H9 (cell line): ENCODE data around the gene POLH. TPM values are rescaled to one million over a fixed set of nuclear protein-coding genes. Genes with fewer than 3 reads are reported as not detected.

Source experiments
- DNase-seq: peaks from one replicate; pipeline ENCODE4 v3.0.0-alpha.2; 2017
- H2AFZ ChIP-seq: one replicate; pipeline ENCODE4 v1.6.1; 2013; ENCODE audit warnings: mild to moderate bottlenecking, low read length, control low read depth, moderate library complexity
- H2AK5ac ChIP-seq: 2 replicates; pipeline ENCODE4 v1.6.1; 2013; ENCODE audit warnings: low read length, control low read depth, mixed read lengths; ENCODE audit not compliant: insufficient read length
- H2BK120ac ChIP-seq: one replicate; pipeline ENCODE4 v1.6.1; 2013; ENCODE audit warnings: low read depth, mild to moderate bottlenecking, low read length, control low read depth, inconsistent platforms; ENCODE audit not compliant: poor library complexity, severe bottlenecking
- H2BK12ac ChIP-seq: 2 replicates; pipeline ENCODE4 v1.6.1; 2013; ENCODE audit warnings: low read length, control low read depth, mixed read lengths, low read depth; ENCODE audit not compliant: insufficient read length
- H2BK15ac ChIP-seq: 2 replicates; pipeline ENCODE4 v1.6.1; 2013; ENCODE audit warnings: low read depth, low read length, control low read depth
- H2BK20ac ChIP-seq: one replicate; pipeline ENCODE4 v1.6.1; 2013; ENCODE audit warnings: low read depth, mild to moderate bottlenecking, low read length, control low read depth, inconsistent platforms; ENCODE audit not compliant: poor library complexity, severe bottlenecking
- H2BK5ac ChIP-seq: 2 replicates; pipeline ENCODE4 v1.6.1; 2013; ENCODE audit warnings: low read length, control low read depth, mixed read lengths; ENCODE audit not compliant: insufficient read length
- H3K14ac ChIP-seq: 2 replicates; pipeline ENCODE4 v1.6.1; 2013; ENCODE audit warnings: low read length, control low read depth; ENCODE audit not compliant: insufficient read depth
- H3K18ac ChIP-seq: 2 replicates; pipeline ENCODE4 v1.6.1; 2013; ENCODE audit warnings: low read depth, mild to moderate bottlenecking, mixed read lengths, low read length, control low read depth; ENCODE audit not compliant: insufficient read length
- H3K23ac ChIP-seq: 2 replicates; pipeline ENCODE4 v1.6.1; 2013; ENCODE audit warnings: low read length, control low read depth, mixed read lengths, low read depth; ENCODE audit not compliant: insufficient read length
- H3K23me2 ChIP-seq: 2 replicates; pipeline ENCODE4 v1.6.1; 2013; ENCODE audit warnings: low read depth, mild to moderate bottlenecking, mixed read lengths, low read length, control low read depth; ENCODE audit not compliant: insufficient read length, poor library complexity, severe bottlenecking
- H3K27ac ChIP-seq: 2 replicates; pipeline ENCODE4 v1.5.1; 2013; ENCODE audit warnings: low read length, control low read depth, mixed read lengths, low read depth; ENCODE audit not compliant: insufficient read length
- H3K27me3 ChIP-seq: 2 replicates; pipeline ENCODE4 v1.6.1; 2013; ENCODE audit warnings: low read length, control low read depth, inconsistent platforms; ENCODE audit not compliant: insufficient read depth
- H3K4ac ChIP-seq: 2 replicates; pipeline ENCODE4 v1.6.1; 2013; ENCODE audit warnings: low read depth, mild to moderate bottlenecking, control low read depth, inconsistent platforms, low read length, moderate library complexity
- H3K4me1 ChIP-seq: 2 replicates; pipeline ENCODE4 v1.6.1; 2013; ENCODE audit warnings: low read length, control low read depth, inconsistent platforms; ENCODE audit not compliant: insufficient read depth
- H3K4me2 ChIP-seq: 2 replicates; pipeline ENCODE4 v1.6.1; 2013; ENCODE audit warnings: low read length, control low read depth, mixed read lengths; ENCODE audit not compliant: insufficient read length, insufficient read depth
- H3K56ac ChIP-seq: 2 replicates; pipeline ENCODE4 v1.6.1; 2013; ENCODE audit warnings: low read depth, mild to moderate bottlenecking, mixed read lengths, low read length, control low read depth; ENCODE audit not compliant: insufficient read length
- H3K79me1 ChIP-seq: 2 replicates; pipeline ENCODE4 v1.6.1; 2013; ENCODE audit warnings: low read depth, mild to moderate bottlenecking, moderate library complexity, low read length, control low read depth, inconsistent platforms; ENCODE audit not compliant: insufficient read depth, poor library complexity, severe bottlenecking
- H3K79me2 ChIP-seq: 2 replicates; pipeline ENCODE4 v1.6.1; 2013; ENCODE audit warnings: low read length, control low read depth, inconsistent platforms; ENCODE audit not compliant: insufficient read depth
- H3K9ac ChIP-seq: 2 replicates; pipeline ENCODE4 v1.6.1; 2013; ENCODE audit warnings: low read length, control low read depth, mixed read lengths; ENCODE audit not compliant: insufficient read length; ENCODE audit errors: extremely low read depth
- H3K9me3 ChIP-seq: one replicate; pipeline ENCODE4 v1.6.1; 2013; ENCODE audit warnings: low read depth, low read length, inconsistent platforms; ENCODE audit not compliant: control insufficient read depth
- H3T11ph ChIP-seq: one replicate; pipeline ENCODE4 v1.6.1; 2013; ENCODE audit warnings: mild to moderate bottlenecking, low read length, control low read depth, inconsistent platforms
- H4K20me1 ChIP-seq: one replicate; pipeline ENCODE4 v1.6.1; 2013; ENCODE audit not compliant: control insufficient read depth, insufficient read length, insufficient read depth
- H4K5ac ChIP-seq: 2 replicates; pipeline ENCODE4 v1.6.1; 2013; ENCODE audit warnings: low read depth, mild to moderate bottlenecking, mixed read lengths, low read length, control low read depth; ENCODE audit not compliant: insufficient read length
- H4K8ac ChIP-seq: replicated peaks from 2 replicates; pipeline ENCODE4 v1.6.1; 2013; ENCODE audit warnings: low read length, control low read depth, mixed read lengths, low read depth; ENCODE audit not compliant: insufficient read length
- H4K91ac ChIP-seq: 2 replicates; pipeline ENCODE4 v1.6.1; 2013; ENCODE audit warnings: low read depth, mild to moderate bottlenecking, moderate library complexity, mixed read lengths, low read length, control low read depth; ENCODE audit not compliant: insufficient read length
- H3K27ac Mint-ChIP-seq, 3 experiments: 2 replicates in 2 of 3; 3 replicates in 1 of 3; pipeline ENCODE4 v1.8.0; 2020 to 2021; ENCODE audit warnings: mixed read lengths in 3 of 3, mild to moderate bottlenecking in 1 of 3, moderate library complexity in 1 of 3
- H3K27me3 Mint-ChIP-seq: 2 replicates; pipeline ENCODE4 v1.8.0; 2021; ENCODE audit warnings: low read depth, mild to moderate bottlenecking, moderate library complexity, mixed read lengths
- H3K36me3 Mint-ChIP-seq, 3 experiments: 2 replicates in 2 of 3; 3 replicates in 1 of 3; pipeline ENCODE4 v1.8.0; 2020 to 2021; ENCODE audit warnings: low read depth in 3 of 3, mixed read lengths in 3 of 3; ENCODE audit not compliant: insufficient read depth in 1 of 3
- H3K4me1 Mint-ChIP-seq, 2 experiments: 2 replicates each; pipeline ENCODE4 v1.8.0; 2020; ENCODE audit warnings: mixed read lengths in 2 of 2
- H3K4me3 Mint-ChIP-seq, 2 experiments: 2 replicates in 1 of 2; 3 replicates in 1 of 2; pipeline ENCODE4 v1.8.0; 2020 to 2021; ENCODE audit warnings: mild to moderate bottlenecking in 2 of 2, mixed read lengths in 2 of 2, moderate library complexity in 1 of 2
- H3K9me3 Mint-ChIP-seq, 2 experiments: 2 replicates in 1 of 2; 3 replicates in 1 of 2; pipeline ENCODE4 v1.8.0; 2020; ENCODE audit warnings: mild to moderate bottlenecking in 2 of 2, mixed read lengths in 2 of 2, moderate library complexity in 1 of 2
- WGBS: extraction: QIAGEN DNeasy Blood & Tissue Kit; methylation state at CpG from one replicate; pipeline ENCODE4 v1.1.7; 2013; ENCODE audit warnings: missing lambda C conversion rate, low lambda C conversion rate, mixed read lengths; ENCODE audit not compliant: insufficient read length; ENCODE audit errors: extremely low coverage; 5-methylcytosine and 5-hydroxymethylcytosine counted together
- total RNA-seq: library from RNA; stranded (reverse); gene quantifications from 2 replicates; pipeline ENCODE4 v1.2.1, GENCODE V29; 2021
- TF ChIP-seq, protein P1 (sequence below): fragments of 200-600 bp; sonication (generic); conservative IDR thresholded peaks from 3 replicates; pipeline ENCODE4 v1.8.0; 2021; ENCODE audit warnings: antibody characterized with exemption, mild to moderate bottlenecking

POLH gene
- total RNA-seq, 1 experiment from 2014 or later, result 12.6 TPM

DNA sequence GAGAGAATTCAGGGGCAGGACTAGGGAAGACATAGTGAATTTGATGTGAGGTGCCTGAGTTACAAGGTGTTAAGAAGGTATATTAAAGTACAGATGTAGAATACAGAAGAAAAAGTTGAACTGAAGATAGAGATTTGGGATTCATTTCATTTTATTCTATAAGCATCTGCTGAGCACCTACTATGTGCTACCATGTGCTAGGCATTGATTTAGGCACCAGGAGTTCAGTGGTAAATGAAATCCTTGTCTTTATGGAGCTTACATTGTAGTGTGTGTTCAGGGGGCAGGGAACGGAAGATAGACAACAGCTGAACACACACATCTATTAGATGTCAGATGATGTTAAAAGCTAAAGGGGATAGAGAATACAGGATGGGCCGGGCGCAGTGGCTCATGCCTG, 71.6 kb downstream of the POLH start:
- no peak overlapping the region for H3K27ac ChIP-seq
- H3K23me2 ChIP-seq, result no peaks in the 10 kb centered on the region
- no peak overlapping the region for H3T11ph ChIP-seq
- H3K36me3 Mint-ChIP-seq, result peaks cover 0 to 2% (median 0%) of the 10 kb centered on the region in 3 experiments; a peak in 1 of 7 replicates
- no peaks in the 10 kb centered on the region for H3K79me1 ChIP-seq
- DNase-seq, result no peak
- H3K4me3 Mint-ChIP-seq, result no peak overlapping the region
- no peak overlapping the region for H3K9ac ChIP-seq
- TF ChIP-seq, protein P1, sequence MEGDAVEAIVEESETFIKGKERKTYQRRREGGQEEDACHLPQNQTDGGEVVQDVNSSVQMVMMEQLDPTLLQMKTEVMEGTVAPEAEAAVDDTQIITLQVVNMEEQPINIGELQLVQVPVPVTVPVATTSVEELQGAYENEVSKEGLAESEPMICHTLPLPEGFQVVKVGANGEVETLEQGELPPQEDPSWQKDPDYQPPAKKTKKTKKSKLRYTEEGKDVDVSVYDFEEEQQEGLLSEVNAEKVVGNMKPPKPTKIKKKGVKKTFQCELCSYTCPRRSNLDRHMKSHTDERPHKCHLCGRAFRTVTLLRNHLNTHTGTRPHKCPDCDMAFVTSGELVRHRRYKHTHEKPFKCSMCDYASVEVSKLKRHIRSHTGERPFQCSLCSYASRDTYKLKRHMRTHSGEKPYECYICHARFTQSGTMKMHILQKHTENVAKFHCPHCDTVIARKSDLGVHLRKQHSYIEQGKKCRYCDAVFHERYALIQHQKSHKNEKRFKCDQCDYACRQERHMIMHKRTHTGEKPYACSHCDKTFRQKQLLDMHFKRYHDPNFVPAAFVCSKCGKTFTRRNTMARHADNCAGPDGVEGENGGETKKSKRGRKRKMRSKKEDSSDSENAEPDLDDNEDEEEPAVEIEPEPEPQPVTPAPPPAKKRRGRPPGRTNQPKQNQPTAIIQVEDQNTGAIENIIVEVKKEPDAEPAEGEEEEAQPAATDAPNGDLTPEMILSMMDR, result no peak
- H2BK5ac ChIP-seq, result no peak overlapping the region
- H3K18ac ChIP-seq, result no peak overlapping the region
- H3K9me3 ChIP-seq, result no peaks in the 10 kb centered on the region
- H2AK5ac ChIP-seq, result no peak overlapping the region
- no peak overlapping the region for H3K4me2 ChIP-seq
- H3K4me1 ChIP-seq, result no peaks in the 10 kb centered on the region
- no peak overlapping the region for H2BK20ac ChIP-seq
- WGBS, result no CpG with 5 or more reads among the region's 3 CpGs
- no peak overlapping the region for H3K27ac Mint-ChIP-seq
- H3K9me3 Mint-ChIP-seq, result no peaks in the 10 kb centered on the region
- no peaks in the 10 kb centered on the region for H4K20me1 ChIP-seq
- H2BK120ac ChIP-seq, result no peak overlapping the region
- no peak overlapping the region for H2AFZ ChIP-seq
- H4K5ac ChIP-seq, result no peak overlapping the region
- no peak overlapping the region for H2BK15ac ChIP-seq
- no peak overlapping the region for H3K14ac ChIP-seq
- no peak overlapping the region for H3K56ac ChIP-seq
- no peak overlapping the region for H3K4ac ChIP-seq
- no peak overlapping the region for H4K91ac ChIP-seq
- H3K27me3 ChIP-seq, result no peaks in the 10 kb centered on the region
- no peaks in the 10 kb centered on the region for H3K79me2 ChIP-seq
- H2BK12ac ChIP-seq, result no peak overlapping the region
- H3K27me3 Mint-ChIP-seq, result no peaks in the 10 kb centered on the region; the same call in none of the 2 replicates
- H4K8ac ChIP-seq, result no peak overlapping the region
- H3K23ac ChIP-seq, result no peak overlapping the region
- H3K4me1 Mint-ChIP-seq, result peaks cover 17 to 18% of the 10 kb centered on the region in 2 experiments
